ENCODE results near the gene NDST4. TPM values are rescaled to one million over a fixed set of nuclear protein-coding genes. Genes with fewer than 3 reads are reported as not detected.

NDST4 gene
- total and polyA plus RNA-seq, 10 donors = 0.06 to 7.7 (median 1.3) TPM; not detected in 2

GRCh38 chr4:114905017-114905416 is 208.4 kb downstream of the NDST4 start:
- Histone ChIP-seq H3K4me3 (no peak overlapping the region), H3K27ac (no peak overlapping the region), H3K27me3 (replicated peaks in 1 of 7) (no peaks in the 10 kb centered on the region), H3K36me3 (no peaks in the 10 kb centered on the region), H3K9me3 (no peaks in the 10 kb centered on the region), H3K4me1 (no peaks in the 10 kb centered on the region)
- intact Hi-C loops (cut with DNase I; ENCODE audit: low total_unique reads) = no loop called here
- DNase-seq = no peak
- TF ChIP-seq POLR2AphosphoS5 (IDR thresholded peaks at IDR 0.05) (no peak), CTCF (IDR thresholded peaks at IDR 0.05 in 8 of 11, conservative IDR thresholded peaks at IDR 0.05 in 3 of 11) (no peak), POLR2A (IDR thresholded peaks at IDR 0.05) (no peak)

- WGBS, 5 donors = 76 to 89% (median 81%) methylated on average over 4 of the region's 4 CpGs
- intact Hi-C loops (cut with DNase I; ENCODE audit: low total_unique reads) = no loop called here
- no peak for TF ChIP-seq POLR2A (IDR thresholded peaks at IDR 0.05)
- TF ChIP-seq POLR2AphosphoS5 (IDR thresholded peaks at IDR 0.05) = no peak
- no peak for TF ChIP-seq CTCF (IDR thresholded peaks at IDR 0.05 in 8 of 11, conservative IDR thresholded peaks at IDR 0.05 in 3 of 11)
- Histone ChIP-seq H3K9me3 (no peaks in the 10 kb centered on the region), H3K36me3 (no peaks in the 10 kb centered on the region), H3K4me3 (no peak overlapping the region), H3K4me1 (no peaks in the 10 kb centered on the region), H3K27me3 (replicated peaks in 1 of 7) (no peaks in the 10 kb centered on the region), H3K27ac (no peak overlapping the region)
- DNase-seq = no peak
Observed at GRCh38 chr4:114900934-114901333, 212.5 kb downstream of the NDST4 start.

GRCh38 chr4:114890773-114891172 is 222.6 kb downstream of the NDST4 start:
- WGBS, 5 donors = 22 to 47% (median 38%) methylated on average over 1 of the region's 1 CpG
- no peak overlapping the region for H3K27ac ChIP-seq
- TF ChIP-seq POLR2AphosphoS5 (IDR thresholded peaks at IDR 0.05) (no peak), CTCF (IDR thresholded peaks at IDR 0.05 in 8 of 11, conservative IDR thresholded peaks at IDR 0.05 in 3 of 11) (no peak), POLR2A (IDR thresholded peaks at IDR 0.05) (no peak)

GRCh38 chr4:114886761-114887160 is 226.7 kb downstream of the NDST4 start:
- 65 to 85% (median 73%) methylated on average over 2 of the region's 2 CpGs for WGBS, 5 donors
- Histone ChIP-seq H3K4me1 (peaks cover 0 to 6% (median 0%) of the 10 kb centered on the region in 6 donors), H3K36me3 (no peaks in the 10 kb centered on the region), H3K4me3 (no peak overlapping the region), H3K27ac (no peak overlapping the region), H3K27me3 (replicated peaks in 1 of 7) (no peaks in the 10 kb centered on the region), H3K9me3 (no peaks in the 10 kb centered on the region)
- intact Hi-C loops (cut with DNase I; ENCODE audit: low total_unique reads) = no loop called here
- TF ChIP-seq POLR2A (IDR thresholded peaks at IDR 0.05) = no peak
- TF ChIP-seq POLR2AphosphoS5 (IDR thresholded peaks at IDR 0.05) = no peak
- TF ChIP-seq CTCF (IDR thresholded peaks at IDR 0.05 in 8 of 11, conservative IDR thresholded peaks at IDR 0.05 in 3 of 11) = no peak
- no peak for DNase-seq

More at GRCh38 chr4:114890773-114891172, 222.6 kb downstream of the NDST4 start:
- peaks cover 0 to 6% (median 0%) of the 10 kb centered on the region in 6 donors for H3K4me1 ChIP-seq
- no peaks in the 10 kb centered on the region for H3K36me3 ChIP-seq
- H3K27me3 ChIP-seq (replicated peaks in 1 of 7) = no peaks in the 10 kb centered on the region
- no peak for DNase-seq
- no peak overlapping the region for H3K4me3 ChIP-seq
- intact Hi-C loops (cut with DNase I; ENCODE audit: low total_unique reads) = no loop called here
- H3K9me3 ChIP-seq = peaks cover 0 to 23% (median 0%) of the 10 kb centered on the region in 8 donors

Measured in spleen (tissue), 11 donors.